Measurements from ENCODE around the gene ZFR.
"Not testable (repeated sequence)": the region's sequence is repeated elsewhere in the genome, so short reads cannot be mapped to it uniquely, and the experiment has no call there.

The ZFR gene

GRCh38 chr5:32317041-32317440 lies 127.5 kb downstream of the ZFR start:
- DNase-seq, result no peak

- no peak for DNase-seq
Measured at GRCh38 chr5:32315221-32316014, 129.1 kb downstream of the ZFR start.

GRCh38 chr5:32314658-32315057 lies 129.9 kb downstream of the ZFR start:
- no peak for DNase-seq

GRCh38 chr5:32314152-32314488 lies 130.4 kb downstream of the ZFR start:
- not testable (repeated sequence) for DNase-seq

- DNase-seq, result peak; percentile 100
Measured at GRCh38 chr5:32312595-32313332, 131.8 kb downstream of the ZFR start, which contains the start of gene MTMR12. TSS of gene MTMR12 (minus strand) at chr5:32312939. CDS start at chr5:32312838, 101 bp downstream.

- DNase-seq, result no peak
Measured at GRCh38 chr5:32312197-32312594, 132.3 kb downstream of the ZFR start.

GRCh38 chr5:32311404-32312196 lies 132.9 kb downstream of the ZFR start:
- no peak for DNase-seq

GRCh38 chr5:32309761-32310160 lies 134.8 kb downstream of the ZFR start:
- no peak for DNase-seq

GRCh38 chr5:32308946-32309345 lies 135.6 kb downstream of the ZFR start:
- DNase-seq, result no peak

GRCh38 chr5:32307769-32308194 lies 136.8 kb downstream of the ZFR start:
- no peak for DNase-seq

GRCh38 chr5:32304622-32305021 lies 139.9 kb downstream of the ZFR start:
- no peak for DNase-seq

All from activated T-cell treated with anti-CD3 and anti-CD28 coated beads, Interleukin-2, amount 50 U/mL, for 1 hour (primary cell).